NOMO-1 treated with dmso at 0.1 percent for 144 hours (cell line): ENCODE measurements around the gene SMIM38.

ENCODE experiments used
- DNase-seq: peaks from one replicate; lab custom pipeline; 2025; ENCODE audit not compliant: unreplicated experiment; lab: John Stamatoyannopoulos, UW

SMIM38 gene

DNA sequence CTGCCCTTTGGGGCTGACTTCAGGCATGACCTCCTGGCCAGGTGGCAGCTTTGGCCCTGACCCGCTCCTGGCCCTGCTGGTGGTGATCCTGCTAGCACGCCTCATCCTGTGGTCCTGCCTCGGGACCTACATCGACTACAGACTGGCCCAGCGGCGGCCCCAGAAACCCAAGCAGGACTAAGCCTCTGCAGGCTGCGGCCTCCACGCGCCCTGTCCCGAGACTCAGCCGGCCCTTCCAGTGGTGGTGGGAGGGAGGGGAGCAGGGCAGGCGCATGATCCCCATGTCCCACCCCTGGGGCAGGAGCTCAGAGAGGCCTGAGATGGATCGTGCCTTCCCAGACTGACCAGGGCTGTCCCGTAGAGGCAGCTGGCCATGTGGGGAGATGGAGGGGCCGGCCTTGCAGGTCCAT is 2.1 kb downstream of the SMIM38 start:
- DNase-seq, result no peak

DNA sequence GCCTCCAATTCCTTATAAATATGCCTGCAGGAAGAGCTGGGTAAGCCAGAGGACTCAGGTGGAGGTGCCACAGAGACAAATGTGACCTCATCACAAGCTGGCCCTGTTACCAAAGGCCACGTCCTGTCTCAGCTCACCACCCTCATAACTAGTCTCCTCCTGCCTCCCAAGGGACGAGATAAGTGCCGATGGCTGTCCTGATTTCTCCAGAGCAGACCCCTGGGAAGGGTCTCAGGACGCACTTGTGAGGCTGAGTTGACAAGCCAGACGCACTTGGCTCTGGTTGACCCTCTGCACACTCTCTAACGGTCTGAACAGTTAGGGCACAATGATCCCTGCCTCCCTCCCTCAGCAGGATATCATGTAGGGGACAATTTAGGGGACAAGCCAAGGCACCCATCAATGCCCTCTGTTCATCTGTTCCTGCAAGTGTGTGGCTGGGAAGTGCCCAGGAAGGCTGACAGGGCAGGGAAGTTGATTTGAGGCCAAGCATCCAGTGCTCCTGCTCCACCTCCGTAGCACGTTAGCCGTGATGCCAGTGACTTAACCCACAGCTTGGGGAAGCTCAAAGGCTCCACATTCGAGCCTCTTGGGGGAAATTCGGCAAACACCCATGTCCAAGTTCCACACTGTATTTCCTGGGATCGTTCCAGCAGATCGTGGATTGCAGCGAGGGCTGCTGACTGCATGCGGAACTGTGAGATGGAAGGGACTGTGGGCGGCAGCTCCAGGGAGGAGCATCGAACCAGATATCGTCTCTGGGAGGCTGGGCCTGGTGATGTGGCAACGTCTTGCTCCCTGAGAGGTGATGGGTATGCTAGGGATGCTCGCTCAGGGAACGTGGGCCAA is 2.8 kb downstream of the SMIM38 start:
- no peak for DNase-seq

GRCh38 chr11:69159150-69159852 is 3.6 kb downstream of the SMIM38 start:
- DNase-seq, result no peak

DNA sequence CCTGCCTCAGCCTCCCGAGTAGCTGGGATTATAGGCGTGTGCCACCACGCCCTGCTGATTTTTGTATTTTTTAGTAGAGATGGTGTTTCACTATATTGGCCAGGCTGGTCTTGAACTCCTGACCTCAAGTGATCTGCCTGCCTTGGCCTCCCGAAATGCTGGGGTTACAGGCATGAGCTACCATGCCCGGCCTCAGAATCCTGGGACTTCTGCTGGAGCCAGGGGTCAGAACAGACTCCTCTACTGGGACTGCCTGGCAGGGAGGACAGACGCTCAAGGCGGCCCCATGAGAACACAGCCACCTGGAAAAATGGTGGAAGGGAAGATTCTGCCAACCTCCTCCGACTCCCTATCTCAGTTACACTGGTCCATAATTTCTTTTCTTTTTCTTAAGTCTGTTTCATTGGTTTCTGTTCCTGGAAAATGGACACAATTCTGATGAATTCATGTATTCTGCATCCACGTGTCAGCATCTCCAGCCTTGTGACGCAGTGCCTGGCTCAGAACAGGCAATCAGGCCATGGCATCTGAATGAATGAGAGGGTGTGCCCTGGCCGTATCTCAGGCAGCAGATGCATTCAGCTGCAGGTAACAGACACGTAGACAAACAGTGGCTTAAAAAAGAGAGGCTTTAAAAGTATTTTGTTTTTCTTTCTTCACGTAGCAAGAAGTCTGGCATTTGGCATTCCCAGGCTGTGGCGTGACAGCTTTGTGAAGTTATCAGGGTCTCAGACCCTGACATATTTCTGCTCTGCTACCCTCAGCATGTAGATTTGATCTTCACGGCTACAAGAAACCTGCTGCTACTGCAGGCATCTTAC is 4.8 kb downstream of the SMIM38 start:
- DNase-seq, result no peak

- DNase-seq, result no peak
Measured at GRCh38 chr11:69161117-69161407, 5.3 kb downstream of the SMIM38 start.

- DNase-seq, result no peak
Measured at GRCh38 chr11:69162505-69162904, 6.8 kb downstream of the SMIM38 start.

GRCh38 chr11:69163842-69164241 is 8.1 kb downstream of the SMIM38 start:
- no peak for DNase-seq

DNA sequence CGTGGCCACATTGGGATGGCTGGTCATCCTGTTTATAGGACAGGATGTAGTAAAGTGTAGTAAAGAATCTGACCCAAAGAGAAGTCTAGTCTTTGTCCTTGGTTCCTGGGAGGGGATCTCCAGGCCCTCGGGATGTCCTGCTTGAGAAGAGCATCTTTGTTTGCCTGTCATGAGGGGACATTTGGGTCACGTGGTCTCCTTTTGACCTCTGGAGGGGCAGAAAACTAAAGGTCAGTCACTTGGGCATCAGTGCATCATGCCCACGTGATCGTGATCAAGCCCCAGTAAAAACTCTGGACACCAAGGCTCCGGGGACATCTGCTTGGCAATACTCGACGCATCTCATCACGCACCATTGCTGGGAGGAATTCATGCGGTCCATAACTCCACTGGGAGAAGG is 9.1 kb downstream of the SMIM38 start:
- DNase-seq, result no peak

DNA sequence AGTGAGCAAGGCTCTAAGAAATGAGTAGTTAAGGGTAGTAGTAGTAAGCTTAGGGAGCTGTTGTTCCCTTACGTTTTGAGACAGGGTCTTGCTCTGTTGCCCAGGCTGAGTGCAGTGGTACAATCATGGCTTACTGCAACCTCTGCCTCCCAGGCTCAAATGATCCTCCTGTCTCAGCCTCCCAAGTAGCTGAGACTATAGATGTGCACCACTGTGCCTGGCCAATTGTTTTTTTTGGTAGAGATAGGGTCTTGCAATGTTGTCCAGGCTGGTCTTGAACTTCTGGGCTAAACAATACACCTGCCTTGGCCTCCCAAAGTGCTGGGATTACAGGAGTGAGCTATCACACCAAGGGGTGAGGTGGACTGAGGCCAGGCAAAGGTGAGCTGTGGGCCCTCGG is 10.0 kb downstream of the SMIM38 start:
- no peak for DNase-seq

DNA sequence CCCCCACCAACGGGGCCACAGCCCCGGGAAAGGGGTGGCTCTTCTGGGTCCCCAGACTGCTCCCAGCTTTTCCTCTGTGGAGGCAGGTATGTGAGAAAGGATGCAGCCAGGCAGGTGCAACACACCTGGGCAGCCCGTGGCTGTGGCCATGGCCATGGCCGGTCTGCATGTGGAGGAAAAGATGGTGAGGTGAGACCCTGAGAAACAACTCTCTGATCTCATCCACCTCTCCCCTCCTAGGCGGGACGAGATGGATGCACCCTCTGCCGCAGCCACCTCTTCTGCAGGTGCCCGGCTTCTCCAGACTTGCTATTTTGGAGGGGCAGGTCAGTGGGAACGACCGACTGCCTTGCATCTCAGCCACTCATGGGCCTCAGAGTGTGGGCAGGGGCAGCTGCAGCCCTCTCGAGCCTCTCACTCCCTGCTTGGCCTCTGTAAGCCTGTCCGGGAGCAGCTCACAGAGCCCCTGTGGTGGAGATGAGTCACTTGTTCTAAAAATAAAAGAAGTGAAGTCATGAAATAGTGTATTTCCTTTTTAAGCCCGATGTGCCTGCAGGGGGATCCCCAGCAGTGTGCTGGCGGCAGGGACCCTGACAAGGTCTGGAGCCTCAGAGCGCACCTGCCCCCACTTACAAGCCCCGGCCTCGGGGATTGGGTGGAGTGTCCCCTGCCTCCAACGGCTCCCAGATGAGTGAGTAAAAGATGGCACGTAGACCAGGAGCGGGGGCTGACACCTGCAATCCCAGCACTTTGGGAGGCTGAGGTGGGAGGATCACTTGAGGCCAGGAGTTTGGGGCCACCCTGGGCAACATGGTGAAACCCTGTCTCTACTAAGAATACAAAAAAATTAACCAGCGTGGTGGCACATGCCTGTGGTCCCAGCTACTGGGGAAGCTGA is 10.7 kb downstream of the SMIM38 start:
- DNase-seq, result peak; percentile 48

- DNase-seq, result no peak
Measured at GRCh38 chr11:69167130-69167915, 11.6 kb downstream of the SMIM38 start.

GRCh38 chr11:69167916-69168691 is 12.4 kb downstream of the SMIM38 start:
- DNase-seq, result no peak

DNA sequence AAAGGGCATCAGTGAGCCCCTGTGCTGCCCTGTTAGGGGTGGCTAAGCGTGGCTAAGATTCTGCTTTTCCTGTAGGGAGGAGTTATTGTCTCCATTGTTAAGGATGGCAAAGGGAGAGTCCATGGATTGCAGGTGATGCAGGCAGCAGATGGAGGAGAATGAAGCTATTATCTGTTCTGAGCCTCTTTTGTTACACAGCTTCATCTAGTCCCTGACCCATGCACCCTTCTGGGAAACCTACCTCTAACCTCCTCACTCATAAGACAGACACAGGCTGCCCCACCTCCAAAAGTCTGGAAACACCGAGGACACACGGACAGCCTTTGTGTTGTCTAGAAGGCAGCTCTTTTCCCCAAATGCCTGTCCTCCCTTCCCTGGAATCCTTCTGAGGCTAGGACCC is 13.7 kb downstream of the SMIM38 start:
- DNase-seq, result no peak

DNA sequence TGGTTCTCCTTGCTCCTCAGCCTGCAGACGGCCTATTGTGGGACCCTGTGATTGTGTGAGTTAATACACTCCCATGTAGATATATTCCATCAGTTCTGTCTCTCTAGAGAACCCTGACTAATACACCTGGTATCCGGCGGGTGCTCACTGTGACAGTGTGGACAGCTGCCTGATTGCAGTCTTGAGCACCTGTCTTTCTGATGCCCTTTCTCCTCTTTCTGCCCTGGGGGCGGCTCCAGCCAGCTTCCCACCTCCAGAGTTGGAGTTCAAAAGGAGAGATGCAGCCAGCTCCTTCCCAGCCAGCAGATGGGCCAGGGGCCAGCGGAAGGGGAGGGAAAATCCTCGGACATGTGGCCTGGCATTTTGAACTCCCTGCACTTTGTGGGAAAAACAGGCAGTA is 15.0 kb downstream of the SMIM38 start:
- no peak for DNase-seq

GRCh38 chr11:69171476-69172240 is 15.9 kb downstream of the SMIM38 start:
- DNase-seq, result no peak

DNA sequence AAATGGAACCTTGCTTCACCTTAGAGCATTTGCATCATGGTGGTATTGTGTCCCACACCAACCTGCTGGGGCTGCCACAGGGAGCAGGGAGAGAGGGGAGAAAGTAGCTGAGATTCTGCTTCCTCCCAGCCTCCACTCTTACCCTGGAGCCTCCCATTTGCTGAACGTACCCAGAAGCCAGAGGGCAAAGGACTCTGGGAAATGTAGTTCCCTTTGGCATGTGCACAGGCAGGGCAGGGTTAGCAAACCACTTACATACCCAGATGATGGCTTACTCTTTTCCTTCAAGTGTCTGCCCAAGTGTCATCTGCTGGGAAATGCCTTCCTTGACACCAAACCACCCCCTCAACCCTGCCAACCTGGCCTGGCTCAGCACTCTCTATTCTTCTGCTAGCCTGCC is 16.9 kb downstream of the SMIM38 start:
- no peak for DNase-seq

GRCh38 chr11:69173331-69173730 is 17.6 kb downstream of the SMIM38 start:
- DNase-seq, result no peak

DNA sequence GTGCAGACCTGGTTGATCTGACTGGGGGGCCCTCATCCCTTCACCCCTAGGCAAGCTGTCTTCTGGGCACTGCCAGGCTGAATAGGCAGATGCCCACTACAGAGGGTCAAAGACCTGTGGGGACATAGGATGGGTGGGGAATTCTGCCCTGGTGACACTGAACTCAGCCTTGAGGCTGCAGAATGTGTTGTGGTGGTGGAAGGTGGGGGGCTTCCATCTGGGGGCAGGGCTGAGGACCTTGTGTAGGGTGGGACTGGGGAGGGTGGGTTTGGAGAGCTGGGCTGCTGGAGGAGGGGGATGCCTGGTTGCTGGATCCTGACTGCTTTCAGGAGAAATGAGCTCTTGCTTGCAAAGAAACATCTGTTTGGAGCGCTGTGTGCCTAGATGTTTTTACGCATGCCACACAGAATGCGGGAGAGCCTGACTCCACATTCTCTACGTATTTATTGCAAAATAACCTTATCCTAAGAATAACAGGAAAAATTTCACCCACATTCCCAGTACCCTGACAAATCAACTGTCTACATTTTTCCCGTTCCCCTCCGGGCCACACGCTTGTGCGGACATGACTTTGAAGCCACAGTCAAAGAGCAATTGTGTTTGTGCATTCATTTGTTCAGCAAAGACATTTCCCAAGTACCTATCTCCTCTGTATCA is 18.3 kb downstream of the SMIM38 start:
- DNase-seq, result no peak
